RWPE2 (cell line): ENCODE measurements around the gene BMF.
A peak's percentile ranks its signal among the peaks of the same experiment; 100 is the strongest.

Source experiments
- ATAC-seq: fragments of 200-7000 bp; cut with Tn5 transposase; 3 replicates; pipeline ENCODE4 v1.9.1; 2021; ENCODE audit warnings: low read depth
- DNase-seq: peaks from one replicate; pipeline ENCODE4 v3.0.0-alpha.2; 2020; ENCODE audit warnings: low spot score
- H3K27ac ChIP-seq: fragments of 450-650 bp; 2 replicates; pipeline ENCODE4 v1.5.1; 2017; ENCODE audit warnings: mild to moderate bottlenecking; ENCODE audit not compliant: poor library complexity, severe bottlenecking
- H3K27me3 ChIP-seq: fragments of 250-450 bp; sonication (Bioruptor Pico); 2 replicates; pipeline ENCODE4 v1.5.1; 2021; ENCODE audit warnings: mild to moderate bottlenecking, moderate library complexity; ENCODE audit not compliant: insufficient read depth, poor library complexity, severe bottlenecking
- H3K36me3 ChIP-seq: fragments of 250-450 bp; sonication (Bioruptor Pico); 2 replicates; pipeline ENCODE4 v1.5.1; 2020; ENCODE audit warnings: low read depth, mild to moderate bottlenecking, moderate library complexity
- H3K4me1 ChIP-seq: fragments of 250-450 bp; sonication (Bioruptor Pico); 2 replicates; pipeline ENCODE4 v1.5.1; 2021; ENCODE audit warnings: mild to moderate bottlenecking, moderate library complexity; ENCODE audit not compliant: insufficient read depth, poor library complexity, severe bottlenecking
- H3K4me3 ChIP-seq: fragments of 250-450 bp; sonication (Bioruptor Pico); 2 replicates; pipeline ENCODE4 v1.5.1; 2021; ENCODE audit warnings: mild to moderate bottlenecking, moderate library complexity; ENCODE audit not compliant: severe bottlenecking
- H3K9me3 ChIP-seq: fragments of 250-450 bp; sonication (Bioruptor Pico); 2 replicates; pipeline ENCODE4 v1.5.1; 2021; ENCODE audit warnings: mild to moderate bottlenecking, moderate library complexity; ENCODE audit not compliant: severe bottlenecking
- CTCF ChIP-seq: fragments of 450-650 bp; IDR thresholded peaks from one replicate; pipeline ENCODE4 v1.5.1; 2017; ENCODE audit warnings: mild to moderate bottlenecking, moderate library complexity; ENCODE audit not compliant: poor library complexity, severe bottlenecking

Gene BMF

GRCh38 chr15:40106203-40107161 lies 2.2 kb downstream of the BMF start:
- TF ChIP-seq CTCF, result peak; percentile 15
- H3K27me3 ChIP-seq, result no peaks in the 10 kb centered on the region
- no peak overlapping the region for H3K4me3 ChIP-seq
- peak overlapping the region; percentile 19 for H3K27ac ChIP-seq
- peaks cover 40% of the 10 kb centered on the region for H3K4me1 ChIP-seq
- H3K36me3 ChIP-seq, result no peaks in the 10 kb centered on the region
- H3K9me3 ChIP-seq, result no peaks in the 10 kb centered on the region
- peak; percentile 37 for ATAC-seq
- peak; percentile 86 for DNase-seq

GRCh38 chr15:40105517-40106202 lies 3.0 kb downstream of the BMF start:
- ATAC-seq (no peak), DNase-seq (no peak)
- Histone ChIP-seq H3K4me3 (no peak overlapping the region), H3K9me3 (no peaks in the 10 kb centered on the region), H3K4me1 (peaks cover 45% of the 10 kb centered on the region), H3K27me3 (no peaks in the 10 kb centered on the region), H3K27ac (peak overlapping the region; percentile 70), H3K36me3 (no peaks in the 10 kb centered on the region)
- TF ChIP-seq CTCF, result no peak

GRCh38 chr15:40104865-40105516 lies 3.7 kb downstream of the BMF start:
- peak; percentile 44 for ATAC-seq

GRCh38 chr15:40104296-40104864 lies 4.3 kb downstream of the BMF start:
- no peaks in the 10 kb centered on the region for H3K9me3 ChIP-seq
- peaks cover 46% of the 10 kb centered on the region for H3K4me1 ChIP-seq
- TF ChIP-seq CTCF, result no peak
- ATAC-seq (no peak), DNase-seq (no peak)
- no peak overlapping the region for H3K4me3 ChIP-seq
- H3K36me3 ChIP-seq, result no peaks in the 10 kb centered on the region
- peak overlapping the region; percentile 70 for H3K27ac ChIP-seq
- no peaks in the 10 kb centered on the region for H3K27me3 ChIP-seq

More at GRCh38 chr15:40104865-40105516, 3.7 kb downstream of the BMF start:
- peak; percentile 100 for TF ChIP-seq CTCF
- no peaks in the 10 kb centered on the region for H3K27me3 ChIP-seq
- DNase-seq, result peak; percentile 93
- no peak overlapping the region for H3K4me3 ChIP-seq
- H3K27ac ChIP-seq, result peak overlapping the region; percentile 70
- no peaks in the 10 kb centered on the region for H3K9me3 ChIP-seq
- peaks cover 45% of the 10 kb centered on the region for H3K4me1 ChIP-seq
- H3K36me3 ChIP-seq, result no peaks in the 10 kb centered on the region
